Measurements from ENCODE around the gene PLSCR4.

GRCh38 chr3:146256851-146257486, 6.1 kb upstream of the PLSCR4 start:
- TF ChIP-seq EZH2phosphoT487 (IDR thresholded peaks at IDR 0.05; ENCODE audit: insufficient read depth, low read depth) (no peak), EZH2 (IDR thresholded peaks at IDR 0.05; ENCODE audit: insufficient read depth, poor library complexity, severe bottlenecking) (no peak)
